OCI-LY3 (cell line): Measurements from ENCODE around the gene POLA2.

Experiments
- CTCF ChIP-seq: fragments of 200-600, 300-600 bp; sonication (generic); IDR thresholded peaks from 2 replicates; pipeline ENCODE4 v1.5.1; 2014; ENCODE audit warnings: antibody characterized with exemption, low read length, low read depth
- EZH2phosphoT487 ChIP-seq: fragments of 200-600 bp; shearing (Covaris generic); IDR thresholded peaks from 2 replicates; pipeline ENCODE4 v1.6.1; 2018; ENCODE audit warnings: antibody characterized with exemption, mixed run types, low read depth

DNA sequence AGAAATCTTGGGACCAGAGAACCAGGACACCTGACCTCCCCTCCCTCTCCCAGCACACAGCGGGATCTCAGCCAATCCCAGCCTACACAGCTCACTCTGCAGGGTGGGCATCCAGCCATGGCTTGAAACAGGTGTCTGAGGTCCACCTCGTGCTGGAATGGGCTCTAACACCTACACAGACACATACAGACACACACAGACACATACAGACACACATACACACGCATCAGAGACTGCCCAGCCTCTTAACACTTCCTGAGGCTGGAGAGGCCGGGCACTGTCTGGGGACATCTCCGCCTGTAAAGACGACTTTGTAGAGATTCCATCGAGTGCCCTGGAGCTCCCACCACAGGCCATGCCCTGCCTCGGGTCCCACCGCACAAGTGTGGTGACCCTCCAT is 43.3 kb upstream of the POLA2 start:
- no peak for TF ChIP-seq CTCF
- no peak for TF ChIP-seq EZH2phosphoT487
